HG02938 (cell line): ENCODE data around the gene INPP5A.
"Not testable (repeated sequence)": the region's sequence is repeated elsewhere in the genome, so short reads cannot be mapped to it uniquely, and the experiment has no call there.

Experiments
- ATAC-seq: cut with Tn5 transposase; IDR thresholded peaks from one replicate; pipeline ENCODE4 v1.9.1; 2021; ENCODE audit warnings: mild to moderate bottlenecking, moderate library complexity; ENCODE audit not compliant: unreplicated experiment

INPP5A gene

GRCh38 chr10:132668048-132668394, 130.4 kb downstream of the INPP5A start:
- ATAC-seq: no peak

GRCh38 chr10:132669208-132669861, 131.7 kb downstream of the INPP5A start:
- no peak for ATAC-seq

GRCh38 chr10:132670546-132671227, 133.1 kb downstream of the INPP5A start:
- no peak for ATAC-seq

GRCh38 chr10:132671228-132672154, 133.9 kb downstream of the INPP5A start:
- ATAC-seq: no peak

GRCh38 chr10:132673746-132674145, 136.2 kb downstream of the INPP5A start:
- not testable (repeated sequence) for ATAC-seq

- ATAC-seq: no peak
Observed at GRCh38 chr10:132674311-132674710, 136.7 kb downstream of the INPP5A start.

GRCh38 chr10:132675031-132675740, 137.6 kb downstream of the INPP5A start:
- ATAC-seq: no peak

GRCh38 chr10:132676193-132676891, 138.8 kb downstream of the INPP5A start:
- no peak for ATAC-seq

GRCh38 chr10:132677096-132677472, 139.5 kb downstream of the INPP5A start:
- ATAC-seq: no peak

GRCh38 chr10:132677473-132678227, 140.1 kb downstream of the INPP5A start:
- no peak for ATAC-seq

GRCh38 chr10:132678436-132679216, 141.0 kb downstream of the INPP5A start:
- ATAC-seq: no peak

GRCh38 chr10:132679217-132679595, 141.6 kb downstream of the INPP5A start:
- ATAC-seq: no peak

- no peak for ATAC-seq
Observed at GRCh38 chr10:132679640-132680039, 142.1 kb downstream of the INPP5A start.

GRCh38 chr10:132680741-132681140, 143.2 kb downstream of the INPP5A start:
- not testable (repeated sequence) for ATAC-seq

- ATAC-seq: no peak
Observed at GRCh38 chr10:132681858-132682755, 144.5 kb downstream of the INPP5A start.

- peak; percentile 72 for ATAC-seq
Observed at GRCh38 chr10:132684164-132684891, 146.7 kb downstream of the INPP5A start.
